G401 (cell line): ENCODE results near the gene BAK1. TPM values are rescaled to one million over a fixed set of nuclear protein-coding genes. Genes with fewer than 3 reads are reported as not detected.
"Not testable (repeated sequence)": the region's sequence is repeated elsewhere in the genome, so short reads cannot be mapped to it uniquely, and the experiment has no call there.

Experiments used
- DNase-seq: peaks from one replicate; pipeline ENCODE4 v3.0.0-alpha.2; 2015; ENCODE audit warnings: low spot score
- in situ Hi-C: cut with HindIII; loops from 2 replicates; pipeline ENCODE4 v1.10.0; 2016; ENCODE audit warnings: low sequenced_read_pairs, mixed read lengths
- total RNA-seq: library from RNA; depleted of rRNA; stranded (reverse); fragments of >200 nt; shearing (Covaris generic); gene quantifications from 2 replicates; pipeline ENCODE4 v1.2.3, GENCODE V29; 2014

Gene BAK1
- total RNA-seq, 1 experiment from 2014 or later, result 200 TPM

- in situ Hi-C loops, result no loop called here
Measured at GRCh38 chr6:33570806-33571636, 9.1 kb downstream of the BAK1 start.

GRCh38 chr6:33568826-33569570, 11.1 kb downstream of the BAK1 start:
- in situ Hi-C loops, result no loop called here
- no peak for DNase-seq

More at GRCh38 chr6:33570806-33571636, 9.1 kb downstream of the BAK1 start:
- peak; percentile 84 for DNase-seq

- in situ Hi-C loops, result no loop called here
- DNase-seq, result no peak
Measured at GRCh38 chr6:33567836-33568235, 12.2 kb downstream of the BAK1 start.

GRCh38 chr6:33566182-33567084, 13.6 kb downstream of the BAK1 start:
- in situ Hi-C loops, result no loop called here
- DNase-seq, result no peak

GRCh38 chr6:33558801-33559200, 21.3 kb downstream of the BAK1 start:
- in situ Hi-C loops, result no loop called here
- no peak for DNase-seq

- no peak for DNase-seq
- in situ Hi-C loops, result no loop called here
Measured at GRCh38 chr6:33557376-33557775, 22.7 kb downstream of the BAK1 start.

- in situ Hi-C loops, DNase-seq: not testable (repeated sequence)
Measured at GRCh38 chr6:33552883-33553282, 27.2 kb downstream of the BAK1 start.

GRCh38 chr6:33552252-33552651, 27.8 kb downstream of the BAK1 start:
- DNase-seq, result no peak
- in situ Hi-C loops, result no loop called here

- no peak for DNase-seq
- in situ Hi-C loops, result no loop called here
Measured at GRCh38 chr6:33551538-33551937, 28.5 kb downstream of the BAK1 start.

GRCh38 chr6:33549896-33550295, 30.2 kb downstream of the BAK1 start:
- no peak for DNase-seq
- in situ Hi-C loops, result no loop called here

GRCh38 chr6:33549196-33549595, 30.9 kb downstream of the BAK1 start:
- no peak for DNase-seq
- in situ Hi-C loops, result no loop called here

- DNase-seq, result peak; percentile 74
- in situ Hi-C loops, result no loop called here
Measured at GRCh38 chr6:33547499-33547898, 32.6 kb downstream of the BAK1 start.

GRCh38 chr6:33546766-33547165, 33.3 kb downstream of the BAK1 start:
- in situ Hi-C loops, result no loop called here
- no peak for DNase-seq

GRCh38 chr6:33545292-33545691, 34.8 kb downstream of the BAK1 start:
- DNase-seq, in situ Hi-C loops: not testable (repeated sequence)

- in situ Hi-C loops, result no loop called here
- DNase-seq, result peak; percentile 37
Measured at GRCh38 chr6:33543116-33543515, 37.0 kb downstream of the BAK1 start.

GRCh38 chr6:33540768-33541167, 39.3 kb downstream of the BAK1 start:
- in situ Hi-C loops, result no loop called here

GRCh38 chr6:33534702-33535101, 45.4 kb downstream of the BAK1 start:
- in situ Hi-C loops, result no loop called here
- no peak for DNase-seq

More at GRCh38 chr6:33540768-33541167, 39.3 kb downstream of the BAK1 start:
- no peak for DNase-seq

- in situ Hi-C loops, DNase-seq: not testable (repeated sequence)
Measured at GRCh38 chr6:33533163-33533869, 46.8 kb downstream of the BAK1 start.

- DNase-seq, in situ Hi-C loops: not testable (repeated sequence)
Measured at GRCh38 chr6:33532431-33532830, 47.6 kb downstream of the BAK1 start.
